ENCODE data around the gene TFAP2D. TPM values are rescaled to one million over a fixed set of nuclear protein-coding genes. Genes with fewer than 3 reads are reported as not detected.

TFAP2D gene
- total and polyA plus RNA-seq, 10 of the 15 experiments (the other 5 are each of a cell fraction or from before 2014, with no cell fraction given) = not detected

DNA sequence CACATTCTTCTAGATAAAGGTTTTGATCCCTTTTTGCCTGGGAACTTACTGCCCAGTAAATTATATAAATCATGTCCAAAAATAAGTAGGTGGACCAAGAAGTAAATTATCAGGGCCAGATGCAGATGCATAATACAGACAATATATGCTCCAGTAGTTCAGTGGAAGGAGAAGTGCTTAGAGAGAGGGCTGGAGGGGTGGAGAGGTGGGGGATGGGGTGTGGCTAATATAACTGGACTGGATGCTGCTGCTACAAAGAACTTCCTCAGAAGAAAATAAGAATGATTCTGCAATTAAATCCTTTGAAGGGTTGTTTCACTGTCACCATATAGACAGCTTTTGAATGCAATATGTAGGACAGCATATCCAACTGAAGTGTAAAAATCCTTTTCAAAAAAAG is 14.8 kb upstream of the TFAP2D start (continued):
- no peak for TF ChIP-seq NR2F1 (conservative IDR thresholded peaks at IDR 0.05)
- TF ChIP-seq, protein P1, sequence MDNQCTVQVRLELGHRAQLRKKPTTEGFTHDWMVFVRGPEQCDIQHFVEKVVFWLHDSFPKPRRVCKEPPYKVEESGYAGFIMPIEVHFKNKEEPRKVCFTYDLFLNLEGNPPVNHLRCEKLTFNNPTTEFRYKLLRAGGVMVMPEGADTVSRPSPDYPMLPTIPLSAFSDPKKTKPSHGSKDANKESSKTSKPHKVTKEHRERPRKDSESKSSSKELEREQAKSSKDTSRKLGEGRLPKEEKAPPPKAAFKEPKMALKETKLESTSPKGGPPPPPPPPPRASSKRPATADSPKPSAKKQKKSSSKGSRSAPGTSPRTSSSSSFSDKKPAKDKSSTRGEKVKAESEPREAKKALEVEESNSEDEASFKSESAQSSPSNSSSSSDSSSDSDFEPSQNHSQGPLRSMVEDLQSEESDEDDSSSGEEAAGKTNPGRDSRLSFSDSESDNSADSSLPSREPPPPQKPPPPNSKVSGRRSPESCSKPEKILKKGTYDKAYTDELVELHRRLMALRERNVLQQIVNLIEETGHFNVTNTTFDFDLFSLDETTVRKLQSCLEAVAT (IDR thresholded peaks at IDR 0.05) = no peak

DNA sequence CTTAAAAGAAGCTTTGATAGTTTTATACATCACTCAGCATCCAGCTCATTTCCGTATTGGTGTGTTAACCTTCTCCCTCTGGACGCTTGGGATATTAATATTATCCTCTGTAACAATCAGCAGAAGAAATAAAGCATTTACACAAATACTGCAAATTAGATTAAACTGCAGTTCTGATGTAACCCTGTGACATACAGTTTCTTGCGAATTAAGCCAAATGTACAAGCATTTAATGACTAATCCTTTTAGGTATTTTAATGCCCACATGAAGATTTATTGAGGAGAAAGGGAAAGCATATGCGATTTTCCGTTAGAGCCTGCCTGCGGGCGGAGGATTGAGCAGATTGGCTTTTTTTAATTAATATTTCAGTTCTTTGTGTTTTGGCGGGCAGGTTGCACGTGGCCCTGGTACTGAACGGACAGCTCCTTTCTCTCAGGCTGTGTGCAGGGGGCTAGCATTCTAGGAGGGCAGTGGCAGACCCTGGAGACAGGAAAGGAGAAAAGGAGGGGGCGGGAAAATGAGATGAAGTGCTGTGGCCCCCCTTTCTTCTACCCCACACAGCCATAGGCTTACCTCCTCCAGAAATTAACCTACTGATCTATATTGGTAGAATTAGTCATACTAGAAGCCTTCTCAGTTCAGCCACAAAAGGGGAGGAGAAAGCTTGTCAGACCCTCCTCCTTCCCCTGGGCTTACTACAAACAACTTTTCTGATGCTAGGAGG is 14.1 kb upstream of the TFAP2D start:
- in situ Hi-C loops (cut with MboI) (no loop called here), intact Hi-C loops (cut with micrococcal nuclease; ENCODE audit: unreplicated experiment) (no loop called here)
- Histone ChIP-seq H3K9ac (ENCODE audit: control insufficient read depth, insufficient read depth, low read length) (no peak overlapping the region), H4K20me1 (ENCODE audit: control insufficient read depth, insufficient read depth) (no peaks in the 10 kb centered on the region), H3K79me2 (ENCODE audit: control insufficient read depth, insufficient read depth, low read length) (no peaks in the 10 kb centered on the region), H3K4me3 (no peak overlapping the region), H2AFZ (ENCODE audit: control insufficient read depth, low read depth, low read length) (no peak overlapping the region), H3K4me2 (ENCODE audit: control insufficient read depth, insufficient read depth) (no peak overlapping the region), H3K9me3 (replicated peaks; ENCODE audit: control insufficient read depth, insufficient read depth, low read length) (no peaks in the 10 kb centered on the region), H3K4me1 (ENCODE audit: control insufficient read depth, insufficient read depth, low read length) (no peaks in the 10 kb centered on the region), H3K27me3 (replicated peaks in 1 of 2; ENCODE audit: control insufficient read depth in 2 of 2, insufficient read depth in 2 of 2, low read length in 1 of 2) (no peaks in the 10 kb centered on the region; a peak in 1 of 4 replicates), H3K36me3 (ENCODE audit: control insufficient read depth in 2 of 2, insufficient read depth in 2 of 2, low read length in 1 of 2) (no peaks in the 10 kb centered on the region), H3K27ac (ENCODE audit: control insufficient read depth, insufficient read depth) (no peak overlapping the region)
- TF ChIP-seq, protein P2, sequence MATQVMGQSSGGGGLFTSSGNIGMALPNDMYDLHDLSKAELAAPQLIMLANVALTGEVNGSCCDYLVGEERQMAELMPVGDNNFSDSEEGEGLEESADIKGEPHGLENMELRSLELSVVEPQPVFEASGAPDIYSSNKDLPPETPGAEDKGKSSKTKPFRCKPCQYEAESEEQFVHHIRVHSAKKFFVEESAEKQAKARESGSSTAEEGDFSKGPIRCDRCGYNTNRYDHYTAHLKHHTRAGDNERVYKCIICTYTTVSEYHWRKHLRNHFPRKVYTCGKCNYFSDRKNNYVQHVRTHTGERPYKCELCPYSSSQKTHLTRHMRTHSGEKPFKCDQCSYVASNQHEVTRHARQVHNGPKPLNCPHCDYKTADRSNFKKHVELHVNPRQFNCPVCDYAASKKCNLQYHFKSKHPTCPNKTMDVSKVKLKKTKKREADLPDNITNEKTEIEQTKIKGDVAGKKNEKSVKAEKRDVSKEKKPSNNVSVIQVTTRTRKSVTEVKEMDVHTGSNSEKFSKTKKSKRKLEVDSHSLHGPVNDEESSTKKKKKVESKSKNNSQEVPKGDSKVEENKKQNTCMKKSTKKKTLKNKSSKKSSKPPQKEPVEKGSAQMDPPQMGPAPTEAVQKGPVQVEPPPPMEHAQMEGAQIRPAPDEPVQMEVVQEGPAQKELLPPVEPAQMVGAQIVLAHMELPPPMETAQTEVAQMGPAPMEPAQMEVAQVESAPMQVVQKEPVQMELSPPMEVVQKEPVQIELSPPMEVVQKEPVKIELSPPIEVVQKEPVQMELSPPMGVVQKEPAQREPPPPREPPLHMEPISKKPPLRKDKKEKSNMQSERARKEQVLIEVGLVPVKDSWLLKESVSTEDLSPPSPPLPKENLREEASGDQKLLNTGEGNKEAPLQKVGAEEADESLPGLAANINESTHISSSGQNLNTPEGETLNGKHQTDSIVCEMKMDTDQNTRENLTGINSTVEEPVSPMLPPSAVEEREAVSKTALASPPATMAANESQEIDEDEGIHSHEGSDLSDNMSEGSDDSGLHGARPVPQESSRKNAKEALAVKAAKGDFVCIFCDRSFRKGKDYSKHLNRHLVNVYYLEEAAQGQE (IDR thresholded peaks at IDR 0.05; ENCODE audit: low read depth, low read length) = peak; percentile 70
- TF ChIP-seq BMI1 (IDR thresholded peaks at IDR 0.05; ENCODE audit: borderline replicate concordance) = no peak
- POLR2A ChIA-PET = no interaction called here
- RAD21 ChIA-PET (ENCODE audit: unreplicated experiment) = no interaction called here
- no peak for FAIRE-seq
- CTCF ChIA-PET = no interaction called here
- WGBS (ENCODE audit: insufficient coverage, insufficient replicate concordance, low lambda C conversion rate, missing lambda C conversion rate) = 30% methylated on average over 11 of the region's 11 CpGs
- peak; percentile 54; the same call in 2 of the 3 replicates for ATAC-seq
- SMC1A ChIA-PET (ENCODE audit: uncharacterized antibody, unreplicated experiment) = no interaction called here
- no TSS peak for BruUV-seq (replicated peaks)
- no peak for DNase-seq (ENCODE audit: low read depth, low spot score)

Measured in GM12878 (cell line).